T-helper 1 cell (primary cell): ENCODE results near the gene AFTPH.

Experiments used
- DNase-seq, 5 donors: peaks; one replicate each; pipeline ENCODE4 v3.0.0-alpha.2; 2012 to 2020

The AFTPH gene

DNA sequence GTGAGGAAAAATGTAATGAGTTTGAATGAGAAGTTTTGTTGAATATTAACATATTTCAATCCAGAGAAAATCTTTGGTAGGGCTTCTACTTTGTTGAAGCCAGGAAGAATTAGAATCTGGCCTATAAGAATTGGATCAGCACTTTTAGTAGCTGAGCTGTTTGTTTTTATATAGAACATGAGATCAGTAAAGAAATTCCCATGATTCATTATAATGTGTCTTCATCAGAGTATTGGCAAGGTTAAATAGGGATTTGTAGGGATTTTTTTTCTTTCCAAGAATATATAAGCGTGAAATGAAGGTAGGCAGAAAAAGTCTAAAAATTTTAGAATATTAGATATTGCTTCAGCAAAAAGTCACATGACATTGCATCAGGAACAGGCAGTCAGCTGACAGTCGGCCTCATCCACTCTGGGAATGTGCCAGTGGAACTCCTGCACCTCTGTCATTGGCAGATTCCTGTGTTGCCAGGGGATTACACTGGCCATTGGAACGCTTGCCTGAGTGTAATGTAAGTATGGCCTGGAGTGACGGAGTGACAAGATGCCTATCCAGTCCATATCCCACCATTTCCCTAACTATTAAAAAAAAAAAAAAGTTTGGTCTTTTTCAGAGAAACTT lies 69.0 kb downstream of the AFTPH start:
- DNase-seq: no peak

DNA sequence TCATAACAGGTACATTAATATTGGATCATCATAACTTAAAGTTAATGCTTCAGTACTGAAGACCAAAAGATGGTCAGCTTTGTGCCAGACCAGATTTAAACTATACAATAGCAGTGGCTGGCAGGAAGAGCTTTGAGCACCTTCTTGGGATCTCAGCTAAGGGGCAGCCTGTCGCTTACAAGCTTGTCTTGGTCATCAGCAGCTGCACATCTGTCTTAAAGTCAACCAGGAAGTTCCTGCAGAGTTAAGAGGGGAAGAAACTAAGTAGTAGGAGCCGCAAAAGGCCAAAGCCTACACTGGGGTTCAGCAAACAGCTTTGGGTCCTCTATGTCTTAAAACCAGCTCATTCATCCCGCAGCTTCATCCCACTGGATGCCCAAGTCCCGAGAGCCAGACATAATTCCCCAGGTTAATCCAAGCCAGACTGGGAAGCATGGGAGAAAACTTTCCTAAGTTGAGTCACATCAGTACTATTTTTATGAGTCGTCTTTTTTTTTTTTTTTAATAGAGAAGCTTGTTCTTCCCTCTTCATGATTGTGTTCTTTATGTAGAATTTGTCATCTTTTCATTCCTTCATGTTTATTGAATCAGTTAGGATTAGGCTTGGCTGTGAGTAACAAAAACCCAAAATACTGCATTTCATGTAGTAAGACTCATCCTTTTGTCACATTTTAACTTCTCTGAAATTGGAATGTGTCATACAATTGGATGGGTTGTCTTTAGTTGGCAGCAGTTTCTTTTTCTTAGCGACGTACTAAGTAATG lies 70.3 kb downstream of the AFTPH start:
- no peak for DNase-seq

DNA sequence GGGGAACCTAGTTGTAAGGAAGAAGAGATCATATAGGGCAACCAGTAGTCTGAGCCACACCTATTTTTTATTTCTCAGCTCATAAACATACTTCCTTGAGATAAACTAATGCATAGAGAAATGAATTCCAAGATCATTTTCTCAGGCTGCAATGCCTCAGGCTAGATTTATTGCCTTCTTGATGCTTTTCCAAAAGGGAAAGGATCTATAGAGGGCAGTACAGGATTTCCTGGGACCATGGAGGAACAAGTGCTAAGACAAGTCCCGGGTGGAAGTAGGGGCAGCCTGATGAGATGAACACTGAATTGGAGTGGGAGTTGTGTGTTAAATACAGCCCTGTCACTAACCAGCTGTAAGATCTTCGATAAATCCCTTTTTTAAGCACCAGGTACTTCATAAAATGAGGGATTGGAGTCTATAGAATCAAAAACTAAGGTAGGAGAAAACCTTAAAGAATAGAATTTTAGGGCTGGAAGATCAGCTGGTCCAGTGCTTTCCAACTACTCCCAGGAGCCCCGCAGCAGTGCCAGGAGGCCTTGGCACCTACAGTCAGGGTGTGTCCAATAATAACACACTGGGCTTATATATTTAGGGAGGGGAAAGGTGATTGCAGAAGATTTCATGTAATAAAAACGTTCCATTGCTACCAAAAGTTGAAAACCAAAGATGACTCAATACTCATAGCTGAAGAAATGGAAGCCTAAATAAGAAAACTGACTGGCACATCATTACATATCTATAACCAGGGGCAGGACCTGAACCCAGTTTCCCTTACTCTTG lies 71.5 kb downstream of the AFTPH start:
- no peak for DNase-seq

DNA sequence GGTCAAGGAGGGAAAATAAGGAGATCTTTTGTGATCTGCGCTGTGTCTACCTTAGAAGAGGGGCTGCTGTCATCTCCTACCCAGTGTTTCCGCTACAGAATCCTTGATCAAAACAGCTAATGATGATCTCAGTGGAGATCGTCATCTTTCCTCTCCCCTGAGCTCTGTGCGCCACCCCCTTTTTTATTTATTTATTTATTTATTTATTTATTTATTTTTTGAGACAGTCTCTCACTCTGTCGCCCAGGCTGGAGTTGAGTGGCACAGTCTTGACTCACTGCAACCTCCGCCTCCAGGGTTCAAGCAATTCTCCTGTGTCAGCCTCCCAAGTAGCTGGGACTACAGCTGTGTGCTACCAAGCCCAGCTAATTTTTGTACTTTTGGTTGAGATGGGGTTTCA lies 74.1 kb downstream of the AFTPH start:
- DNase-seq: no peak

DNA sequence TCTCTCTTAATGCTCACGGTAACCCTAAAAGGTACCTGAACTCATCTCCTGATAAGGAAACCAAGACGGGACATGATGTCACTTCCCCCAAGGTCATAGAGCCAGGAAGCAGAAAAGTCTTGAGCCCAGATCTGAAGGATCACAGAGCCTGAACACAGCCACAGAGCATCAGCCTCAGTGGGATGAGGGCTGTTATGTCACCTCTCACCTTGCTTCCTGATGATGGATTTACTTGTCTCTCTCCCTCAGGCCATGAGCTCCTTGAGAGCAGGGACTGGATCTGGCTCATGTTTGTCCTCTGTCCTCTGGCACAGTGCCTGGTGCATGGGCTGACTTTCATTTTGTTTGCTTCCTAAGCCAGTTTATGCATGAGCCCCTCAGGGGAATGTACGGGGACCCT lies 75.3 kb downstream of the AFTPH start:
- DNase-seq: peak in 1 of 5 donors; percentile 36

DNA sequence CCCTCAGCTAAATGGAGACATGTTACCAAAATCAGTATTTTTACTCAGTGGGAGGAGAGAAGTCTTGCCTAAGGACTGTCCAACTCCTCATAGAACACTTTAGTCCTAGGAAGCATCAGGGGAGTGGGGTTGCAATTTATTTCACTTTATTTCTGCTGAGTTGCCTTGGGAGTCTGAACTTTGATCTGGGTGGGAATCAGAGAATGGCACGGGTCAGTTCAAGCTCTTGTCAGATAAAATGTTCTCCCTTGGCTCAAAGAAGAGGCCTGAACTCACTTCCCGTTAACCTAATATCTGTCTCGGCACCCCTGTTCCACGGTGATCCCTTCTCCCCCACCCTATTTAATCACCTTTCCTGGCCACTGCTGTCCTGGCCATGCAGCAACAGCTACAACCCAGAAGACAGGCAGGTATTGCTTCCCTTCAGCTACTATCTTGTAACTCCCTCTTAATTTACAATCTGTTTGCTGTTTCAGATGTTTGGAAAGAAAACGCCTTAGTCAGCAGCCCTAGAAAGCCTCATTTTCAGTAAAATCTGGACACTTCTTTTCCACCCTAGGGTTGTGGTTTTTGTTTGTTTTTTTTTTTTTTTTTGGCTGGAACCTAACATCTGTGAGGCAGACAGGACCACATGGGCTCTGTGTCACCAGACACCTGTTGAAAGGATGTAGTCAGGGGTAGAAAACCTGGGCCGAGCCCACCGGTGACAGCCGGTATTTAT lies 77.1 kb downstream of the AFTPH start:
- no peak for DNase-seq

DNA sequence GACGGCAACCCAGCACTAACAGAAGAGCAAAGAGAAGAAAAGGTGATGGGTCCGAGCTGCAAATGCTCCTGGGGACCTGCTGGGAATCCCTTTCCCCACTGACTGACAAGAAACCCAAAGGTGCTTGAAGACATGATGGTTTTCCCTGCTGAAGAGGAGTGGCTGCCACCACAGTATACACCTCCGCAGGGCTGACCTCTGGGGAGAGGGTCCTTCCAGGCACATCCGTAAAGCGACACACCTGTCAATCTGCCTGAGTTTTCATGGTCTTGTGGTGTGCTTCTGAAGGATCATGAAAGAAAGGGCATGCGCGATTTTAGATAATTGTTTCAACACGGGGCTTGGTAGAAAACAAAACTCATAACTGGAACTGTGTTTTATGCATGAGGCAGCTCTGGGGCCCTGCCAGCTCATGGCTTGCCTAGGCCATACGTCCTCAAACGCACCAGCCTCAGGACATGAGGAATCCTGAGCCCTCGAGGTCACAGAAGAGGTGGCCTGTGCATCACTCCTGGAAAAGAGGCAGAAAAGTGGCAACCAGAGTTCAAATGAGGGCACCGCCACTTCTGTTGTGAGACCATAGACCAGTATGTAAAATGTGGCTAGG lies 77.8 kb downstream of the AFTPH start:
- no peak for DNase-seq

DNA sequence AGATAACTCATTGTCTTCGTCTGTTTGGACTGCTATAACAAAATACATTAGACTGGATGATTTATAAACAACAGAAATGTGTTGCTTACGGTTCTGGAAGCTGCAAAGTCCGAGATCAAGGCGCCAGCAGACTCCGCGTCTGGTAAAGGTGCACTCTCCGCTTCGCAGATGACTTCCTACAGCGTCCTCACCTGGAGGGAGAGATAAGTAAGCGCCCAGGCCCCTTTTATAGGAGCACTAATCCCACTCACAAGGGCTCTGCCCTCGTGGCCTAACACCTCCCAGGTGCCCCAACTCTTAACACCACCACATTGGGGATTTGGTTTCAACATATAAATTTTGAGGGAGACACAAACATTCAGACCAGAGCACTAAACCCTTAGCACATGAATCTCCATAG lies 78.3 kb downstream of the AFTPH start:
- no peak for DNase-seq

DNA sequence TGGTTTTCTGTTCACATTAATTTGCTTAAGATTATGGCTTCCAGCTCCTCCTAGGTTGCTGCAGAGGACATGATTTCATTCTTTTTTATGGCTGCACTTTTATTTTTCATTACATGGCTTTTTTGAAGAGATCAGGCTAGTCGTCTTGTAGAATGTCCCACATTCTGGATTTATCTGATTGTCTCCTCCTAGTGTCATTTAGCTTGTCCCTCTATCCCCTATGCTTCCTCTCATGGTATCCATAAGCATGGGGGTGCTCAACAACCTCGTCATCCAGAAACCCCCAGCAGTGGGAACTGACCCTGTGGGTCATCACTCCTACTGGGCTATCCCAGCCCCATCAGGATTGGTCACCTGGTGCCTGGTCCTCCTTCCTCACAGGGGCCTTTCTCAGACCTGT lies 80.0 kb downstream of the AFTPH start:
- DNase-seq: no peak

DNA sequence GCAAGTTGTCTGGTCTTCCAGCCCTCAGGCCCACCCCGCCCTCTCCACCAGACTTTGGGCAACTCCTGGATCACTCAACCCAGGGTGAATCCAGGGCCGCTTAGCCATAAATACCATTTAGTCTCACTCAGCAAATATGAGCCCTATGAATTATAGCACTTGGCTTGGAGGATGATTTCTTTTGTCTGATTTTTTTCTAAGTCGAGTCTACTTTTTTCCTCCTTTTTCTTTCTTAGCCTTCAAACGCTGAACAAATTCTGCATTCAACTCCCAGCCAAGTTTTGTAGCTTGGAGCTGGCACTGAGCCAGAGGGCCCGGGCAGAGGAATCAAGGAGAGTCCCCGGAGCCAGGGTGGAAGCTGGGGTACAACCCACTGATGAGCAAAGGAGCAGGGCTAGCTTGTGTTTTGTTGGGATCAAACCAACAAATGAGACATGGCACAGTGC lies 80.9 kb downstream of the AFTPH start:
- no peak for DNase-seq

DNA sequence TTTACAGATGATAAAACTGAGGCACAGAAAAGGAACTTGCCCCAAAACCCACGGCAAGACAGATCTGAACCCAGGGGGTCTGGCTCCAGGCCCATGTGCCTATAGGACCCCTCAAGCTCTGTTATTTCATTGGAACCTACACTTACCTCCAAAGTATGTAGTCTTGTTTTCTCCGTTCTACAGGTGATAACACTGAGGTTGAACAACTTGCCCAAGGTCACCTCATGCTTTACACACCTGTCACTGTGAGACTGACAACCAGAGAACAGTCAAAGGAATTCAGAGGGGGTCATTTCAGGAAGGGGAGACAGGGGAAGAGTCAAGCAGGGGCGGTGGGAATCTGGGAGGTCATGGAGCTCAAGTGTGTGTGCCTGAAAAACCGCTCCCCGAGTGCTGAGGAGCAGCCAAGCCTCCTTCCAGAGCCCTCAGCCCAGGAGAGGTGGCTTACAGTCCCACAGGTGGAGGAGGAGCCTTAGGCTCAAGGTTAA lies 81.9 kb downstream of the AFTPH start:
- DNase-seq: no peak

DNA sequence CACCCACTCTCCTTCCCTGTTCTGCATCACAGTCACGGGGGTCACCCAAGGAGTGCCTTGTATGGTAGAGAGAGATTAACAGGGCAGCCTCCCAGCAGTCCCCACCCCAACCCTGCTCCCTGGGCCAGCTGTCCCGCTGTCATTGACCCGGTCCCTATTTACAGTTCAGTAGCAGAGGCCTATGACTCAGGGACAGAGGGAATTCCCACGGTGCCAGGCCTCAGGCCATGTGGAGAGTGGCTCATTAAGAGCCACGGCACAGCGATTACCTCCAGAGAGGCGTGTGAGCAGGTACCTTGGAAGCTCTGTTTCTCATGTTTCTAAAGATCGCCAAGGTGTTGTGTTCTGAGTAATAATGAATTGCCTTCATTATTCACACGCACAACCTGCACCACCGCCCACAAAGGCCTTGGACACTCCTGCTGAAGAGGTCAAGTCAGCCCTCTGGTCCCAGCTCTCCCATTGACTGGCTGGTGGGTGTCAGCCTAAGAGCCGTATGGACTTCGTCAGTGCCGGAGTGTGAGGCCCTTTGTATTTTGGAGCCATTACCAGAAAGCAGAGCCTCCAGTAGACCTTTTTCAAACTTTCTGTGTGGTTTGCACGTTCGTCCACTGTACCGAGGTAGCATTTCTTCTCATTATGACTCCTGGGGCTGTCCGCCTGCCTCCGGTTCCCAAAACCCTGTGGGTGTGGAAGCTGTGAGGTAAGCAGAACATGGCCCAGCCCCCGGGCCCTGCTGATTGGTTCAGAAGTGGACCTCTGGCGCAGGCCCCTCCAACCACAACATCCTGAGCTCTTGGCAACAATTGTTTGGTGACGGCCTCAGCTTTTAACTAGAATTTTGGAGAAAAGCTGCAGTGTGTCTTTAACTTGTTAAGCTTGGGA lies 82.6 kb downstream of the AFTPH start:
- peak; percentile 69 to 94 (median 78) for DNase-seq

DNA sequence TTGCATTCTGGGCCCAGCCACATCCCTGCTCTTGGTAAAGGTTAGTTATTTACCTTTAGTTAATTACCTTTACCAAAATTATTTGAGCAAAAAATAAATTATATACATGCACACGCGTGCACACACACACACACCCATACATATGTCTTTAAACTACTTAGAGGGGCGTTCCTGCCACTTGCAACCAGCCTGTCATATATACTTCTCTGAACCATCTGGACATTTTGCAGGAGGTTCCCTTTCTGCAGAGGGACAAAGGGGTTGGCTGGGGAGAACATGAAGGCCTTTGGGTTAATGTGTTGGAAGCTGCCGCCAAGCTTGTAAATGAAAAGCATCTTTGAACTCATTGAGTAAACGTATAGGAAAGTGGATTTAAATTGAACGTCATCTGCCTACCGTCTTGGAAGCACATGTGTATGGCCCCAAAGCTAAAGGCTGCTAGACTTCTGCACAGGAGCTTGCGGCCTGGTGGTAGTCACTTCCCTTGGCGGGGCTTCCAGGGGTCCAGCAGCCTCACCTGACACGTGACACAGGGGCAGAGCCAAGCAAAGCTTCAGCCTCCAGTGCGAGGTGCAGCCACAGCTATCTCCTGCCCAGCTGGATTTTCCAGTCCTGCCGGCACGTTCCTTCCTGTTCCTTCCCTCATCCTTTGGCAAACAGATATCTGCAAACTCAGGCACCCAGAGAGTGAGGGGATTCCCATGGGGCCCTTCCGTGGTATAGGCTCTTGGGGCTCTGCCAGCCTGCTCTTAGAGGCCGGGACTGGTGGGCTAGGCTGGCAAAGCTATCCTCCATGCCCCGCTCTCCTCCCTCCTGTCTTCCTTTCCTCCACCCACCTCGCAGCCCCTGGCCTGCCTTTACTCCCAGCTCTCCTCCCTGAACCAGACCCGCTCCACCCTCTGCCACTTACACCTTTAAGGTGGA lies 83.5 kb downstream of the AFTPH start:
- no peak for DNase-seq

DNA sequence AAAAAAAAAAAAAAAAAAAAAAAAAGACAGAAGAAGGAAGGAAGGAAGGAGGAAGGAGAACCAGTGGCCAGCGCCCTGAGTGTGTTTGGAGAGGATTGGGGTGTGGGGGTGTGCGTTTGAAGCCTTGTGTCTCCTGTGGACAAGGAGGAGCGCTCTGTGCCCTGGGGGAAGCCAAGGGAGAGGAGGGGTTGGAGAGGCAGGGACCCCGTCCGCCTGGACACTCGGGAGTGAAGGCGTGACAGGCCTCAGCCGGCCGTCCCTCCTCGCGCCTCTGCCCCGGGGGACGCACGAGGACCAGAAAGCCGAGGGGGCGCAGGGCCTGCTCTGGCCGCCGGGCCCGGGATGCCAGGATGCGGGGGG lies 84.7 kb downstream of the AFTPH start:
- no peak for DNase-seq

DNA sequence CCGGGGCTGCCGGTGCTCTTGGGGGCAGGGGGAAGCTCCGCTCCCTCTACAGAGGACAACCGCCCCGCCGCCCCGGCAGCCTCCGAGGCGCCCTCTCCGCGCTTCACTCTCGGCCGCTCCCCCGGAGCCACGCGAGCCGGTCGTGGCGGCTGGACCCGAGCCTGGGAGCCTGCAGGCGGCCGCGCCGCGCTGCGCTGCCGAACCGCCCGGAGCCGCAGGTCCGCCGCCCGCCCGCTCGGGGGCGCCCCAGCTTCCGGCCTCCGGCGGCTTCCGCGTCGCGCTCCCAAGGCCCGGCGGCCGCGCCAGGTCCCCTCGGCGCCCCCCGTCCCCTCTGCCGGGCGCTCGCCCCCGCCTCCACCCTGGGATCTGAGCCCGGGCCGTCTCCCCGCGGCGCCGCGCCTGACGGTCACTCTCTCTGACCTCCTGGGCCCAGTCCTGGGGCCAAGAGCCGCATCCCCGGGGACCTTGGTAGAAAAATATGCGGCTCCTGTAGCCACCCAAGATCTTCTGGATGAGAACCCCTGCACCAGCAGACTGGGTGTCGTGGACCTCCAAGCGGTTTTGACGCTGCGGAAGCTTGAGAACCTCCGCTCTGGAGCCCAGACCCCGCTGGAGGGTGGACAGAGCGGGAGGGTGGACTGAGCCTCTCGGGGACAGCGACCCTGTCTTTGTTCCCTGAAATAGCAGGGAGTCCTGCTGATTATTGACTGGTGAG lies 85.3 kb downstream of the AFTPH start:
- DNase-seq: peak; percentile 45 to 71 (median 51)

DNA sequence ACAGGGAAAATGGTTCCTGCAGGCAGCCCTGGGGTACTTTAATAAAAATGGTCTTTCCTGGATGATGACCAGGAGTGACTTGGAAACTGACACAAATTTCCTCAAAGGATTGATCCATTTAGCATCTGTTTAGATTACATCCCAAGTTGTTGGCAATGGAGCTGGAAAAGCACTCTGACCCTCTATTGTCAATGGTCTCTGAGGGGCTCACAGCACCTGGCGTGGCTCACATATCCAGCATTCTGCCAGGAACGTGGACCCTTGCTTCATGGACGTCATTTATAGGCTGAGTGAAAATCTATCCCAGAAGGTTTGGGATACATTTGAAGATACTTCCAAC lies 85.8 kb downstream of the AFTPH start:
- DNase-seq: no peak

DNA sequence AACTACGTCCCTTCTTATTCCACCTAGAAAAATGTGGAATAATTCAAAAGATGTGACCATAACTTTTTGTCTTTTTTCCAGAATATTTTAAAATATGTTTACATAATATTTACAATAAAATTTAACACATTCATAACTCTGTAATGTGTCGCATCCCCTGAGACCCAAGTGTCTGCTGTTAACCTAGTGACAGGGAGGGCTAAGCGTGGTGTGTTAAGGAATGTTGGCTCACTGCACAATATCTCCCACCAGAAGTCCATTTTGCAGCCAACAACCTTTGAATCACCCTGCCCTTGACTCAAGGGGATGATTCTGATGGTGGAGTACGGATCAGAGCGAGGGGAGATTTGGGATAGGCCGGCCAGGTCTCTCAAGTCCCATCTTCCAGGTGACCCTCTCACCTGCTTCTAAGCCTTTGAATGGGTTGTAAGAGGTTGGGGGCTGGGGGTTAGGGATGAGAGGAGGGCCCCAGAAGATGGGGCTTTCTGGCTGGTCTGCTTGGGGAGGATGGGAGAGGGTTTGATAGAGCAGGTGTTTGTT lies 86.3 kb downstream of the AFTPH start:
- no peak for DNase-seq

DNA sequence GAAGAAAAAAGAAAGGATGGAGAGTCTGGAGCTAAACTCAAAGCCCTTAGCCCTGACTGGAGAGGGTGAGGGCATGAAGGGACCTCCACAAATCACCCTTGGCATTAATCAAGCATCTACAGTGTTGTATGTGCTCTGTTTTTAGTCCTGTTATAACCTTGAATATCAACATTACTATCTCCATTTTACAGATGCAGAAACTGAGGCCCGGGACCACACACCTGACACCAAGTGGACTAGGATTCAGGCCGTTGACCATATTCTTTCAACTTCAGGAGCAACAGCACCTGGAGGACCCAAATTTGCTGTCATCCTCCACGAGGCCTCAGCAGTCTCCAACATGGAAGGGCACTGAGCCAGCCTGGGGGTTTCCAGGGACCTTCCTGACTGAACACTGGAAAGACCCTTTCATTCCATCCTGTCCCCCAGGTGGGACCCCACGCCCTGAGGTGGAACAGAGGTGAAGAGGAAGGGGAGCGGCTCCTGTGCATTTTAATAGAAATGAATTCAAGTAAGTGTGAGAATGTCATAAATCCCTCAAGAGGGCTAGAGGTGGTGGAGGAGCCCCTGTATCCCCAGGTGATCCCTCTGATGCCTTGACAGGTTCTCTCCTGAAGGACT lies 88.6 kb downstream of the AFTPH start:
- no peak for DNase-seq

DNA sequence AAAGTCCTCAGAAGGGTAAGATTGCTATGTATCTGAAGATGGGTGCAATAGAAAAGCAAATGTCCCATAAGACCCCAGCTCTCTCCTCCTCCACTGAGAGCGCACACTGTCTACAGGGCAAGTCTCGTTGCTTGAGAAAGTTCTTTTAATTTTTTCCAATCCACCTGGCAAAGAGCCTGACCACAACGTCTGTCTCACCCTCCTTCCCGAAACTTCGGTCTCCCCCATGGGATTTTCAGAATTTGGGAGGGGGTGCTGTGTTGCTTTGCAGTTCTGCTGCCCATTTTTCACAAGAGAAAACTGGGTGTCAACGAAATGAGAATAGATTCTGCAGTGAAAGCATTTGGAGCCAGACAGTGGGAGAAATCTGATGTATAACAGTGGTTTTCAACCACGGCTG lies 89.1 kb downstream of the AFTPH start:
- no peak for DNase-seq
